ENCODE measurements around the gene ENDOD1.

DNA sequence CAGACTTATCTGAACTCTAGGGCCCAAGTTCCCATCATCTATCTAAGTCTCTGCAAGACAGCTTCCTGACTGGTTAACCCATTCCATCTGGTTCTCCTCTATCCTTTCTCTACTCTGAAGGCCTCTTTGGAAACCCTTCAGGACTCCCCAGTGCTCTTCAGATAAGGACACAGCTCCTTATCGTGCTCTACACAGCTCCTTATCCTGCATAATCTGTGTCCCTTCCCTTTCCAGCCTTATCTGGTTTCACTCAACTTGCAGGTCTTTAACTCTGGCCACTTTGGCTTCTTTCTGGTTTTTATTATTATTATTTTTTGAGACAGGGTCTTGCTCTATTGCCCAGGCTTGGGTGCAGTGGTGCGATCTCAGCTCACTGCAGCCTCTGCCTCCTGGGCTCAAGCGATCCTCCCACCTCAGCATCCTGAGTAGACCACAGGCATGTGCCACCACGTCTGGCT lies 10.6 kb downstream of the ENDOD1 start:
- TF ChIP-seq, protein P1, sequence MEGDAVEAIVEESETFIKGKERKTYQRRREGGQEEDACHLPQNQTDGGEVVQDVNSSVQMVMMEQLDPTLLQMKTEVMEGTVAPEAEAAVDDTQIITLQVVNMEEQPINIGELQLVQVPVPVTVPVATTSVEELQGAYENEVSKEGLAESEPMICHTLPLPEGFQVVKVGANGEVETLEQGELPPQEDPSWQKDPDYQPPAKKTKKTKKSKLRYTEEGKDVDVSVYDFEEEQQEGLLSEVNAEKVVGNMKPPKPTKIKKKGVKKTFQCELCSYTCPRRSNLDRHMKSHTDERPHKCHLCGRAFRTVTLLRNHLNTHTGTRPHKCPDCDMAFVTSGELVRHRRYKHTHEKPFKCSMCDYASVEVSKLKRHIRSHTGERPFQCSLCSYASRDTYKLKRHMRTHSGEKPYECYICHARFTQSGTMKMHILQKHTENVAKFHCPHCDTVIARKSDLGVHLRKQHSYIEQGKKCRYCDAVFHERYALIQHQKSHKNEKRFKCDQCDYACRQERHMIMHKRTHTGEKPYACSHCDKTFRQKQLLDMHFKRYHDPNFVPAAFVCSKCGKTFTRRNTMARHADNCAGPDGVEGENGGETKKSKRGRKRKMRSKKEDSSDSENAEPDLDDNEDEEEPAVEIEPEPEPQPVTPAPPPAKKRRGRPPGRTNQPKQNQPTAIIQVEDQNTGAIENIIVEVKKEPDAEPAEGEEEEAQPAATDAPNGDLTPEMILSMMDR (IDR thresholded peaks at IDR 0.05; ENCODE audit: low read depth, low read length, missing input control), result no peak
- TF ChIP-seq, protein P2, sequence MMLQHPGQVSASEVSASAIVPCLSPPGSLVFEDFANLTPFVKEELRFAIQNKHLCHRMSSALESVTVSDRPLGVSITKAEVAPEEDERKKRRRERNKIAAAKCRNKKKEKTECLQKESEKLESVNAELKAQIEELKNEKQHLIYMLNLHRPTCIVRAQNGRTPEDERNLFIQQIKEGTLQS (IDR thresholded peaks at IDR 0.05), result no peak

All from liver (tissue), 3 donors.